DOHH2 (cell line): ENCODE data around the gene TSPO.

Source experiments
- CTCF ChIP-seq: fragments of 200-600 bp; sonication (generic); IDR thresholded peaks from one replicate; pipeline ENCODE4 v1.5.1; 2014; ENCODE audit warnings: antibody characterized with exemption, mild to moderate bottlenecking, low read depth, low read length; ENCODE audit not compliant: poor library complexity, severe bottlenecking
- EZH2phosphoT487 ChIP-seq: fragments of 200-600 bp; sonication (generic); IDR thresholded peaks from 2 replicates; pipeline ENCODE4 v1.6.1; 2017; ENCODE audit warnings: borderline replicate concordance, mild to moderate bottlenecking, antibody characterized with exemption, low read length, moderate library complexity, mixed read lengths

DNA sequence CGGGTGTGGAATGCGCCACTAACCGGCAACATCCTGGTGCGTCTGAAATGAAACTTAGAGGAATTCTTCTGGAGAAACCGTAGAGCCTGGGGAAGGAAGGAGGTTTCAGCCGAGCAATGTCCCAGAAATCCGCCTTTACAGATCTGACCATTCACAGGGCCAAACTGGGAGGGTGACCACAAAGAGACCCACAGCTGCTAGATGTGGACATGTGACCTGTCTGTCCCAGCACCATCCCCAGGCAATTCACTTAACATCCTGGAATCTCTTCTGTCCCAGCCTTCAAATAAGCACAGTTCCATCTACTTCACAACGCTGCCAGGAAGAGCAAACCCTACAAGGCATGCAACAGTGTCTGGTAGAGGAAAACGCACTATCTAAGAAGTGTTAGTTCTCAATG is 18.0 kb upstream of the TSPO start:
- no peak for TF ChIP-seq CTCF
- TF ChIP-seq EZH2phosphoT487 = no peak
